Measurements from ENCODE around the gene GPSM1. TPM values are rescaled to one million over a fixed set of nuclear protein-coding genes. Genes with fewer than 3 reads are reported as not detected.

GPSM1 gene
- total and polyA plus RNA-seq, 9 of the 15 experiments (the other 6 are each of a cell fraction or from before 2014, with no cell fraction given), result 0.04 to 14.2 (median 3.1) TPM

- TF ChIP-seq ZNF592 (IDR thresholded peaks at IDR 0.05) (peak; percentile 94), BHLHE40 (IDR thresholded peaks at IDR 0.05; ENCODE audit: low read length) (peak; percentile 93), JUND (IDR thresholded peaks at IDR 0.05; ENCODE audit: borderline replicate concordance, low read depth, low read length) (peak; percentile 48; the same call in 1 of the 2 replicates), JUND (tag; IDR thresholded peaks at IDR 0.05; ENCODE audit: borderline replicate concordance, low read depth, low read length) (no peak; the same call in 2 of the 3 replicates), ZBTB34 (CRISPR knock-in tag; IDR thresholded peaks at IDR 0.05) (no peak), SAP30 (IDR thresholded peaks at IDR 0.05; ENCODE audit: borderline replicate concordance, insufficient read depth, low read depth, low read length, poor library complexity, severe bottlenecking) (peak; percentile 93), CHCHD3 (CRISPR knock-in tag; IDR thresholded peaks at IDR 0.05) (0 out of 2 replicates have a peak, but pooled peaks have one; percentile 54), NONO (IDR thresholded peaks at IDR 0.05; ENCODE audit: low read depth in 2 of 2, low read length in 1 of 2) (peak; percentile 73 to 90), POLR2B (IDR thresholded peaks at IDR 0.05; ENCODE audit: low read depth, partially characterized antibody) (peak; percentile 82), NFIC (IDR thresholded peaks at IDR 0.05) (0 out of 2 replicates have a peak, but pooled peaks have one; percentile 17), THAP12 (CRISPR knock-in tag; IDR thresholded peaks at IDR 0.05) (peak; percentile 53), NCOA4 (IDR thresholded peaks at IDR 0.05; ENCODE audit: partially characterized antibody) (no peak), XRCC4 (IDR thresholded peaks at IDR 0.05; ENCODE audit: extremely low read depth, insufficient read depth, insufficient read length) (no peak), ZNF384 (IDR thresholded peaks at IDR 0.05; ENCODE audit: low read depth, low read length) (no peak), CHD2 (IDR thresholded peaks at IDR 0.05; ENCODE audit: low read depth, low read length) (no peak), MTA2 (IDR thresholded peaks at IDR 0.05; ENCODE audit: low read depth) (no peak), NR0B1 (IDR thresholded peaks at IDR 0.05; ENCODE audit: partially characterized antibody) (no peak), ARID2 (IDR thresholded peaks at IDR 0.05) (no peak)
Measured at GRCh38 chr9:136363106-136363948, 36.0 kb downstream of the GPSM1 start, which contains the start of gene DNLZ (continued).

All from K562 (cell line).